ENCODE results near the gene TBC1D2. TPM values are rescaled to one million over a fixed set of nuclear protein-coding genes. Genes with fewer than 3 reads are reported as not detected.

TBC1D2 gene
- total RNA-seq, 2 experiments from 2014 or later = 1.5 TPM

DNA sequence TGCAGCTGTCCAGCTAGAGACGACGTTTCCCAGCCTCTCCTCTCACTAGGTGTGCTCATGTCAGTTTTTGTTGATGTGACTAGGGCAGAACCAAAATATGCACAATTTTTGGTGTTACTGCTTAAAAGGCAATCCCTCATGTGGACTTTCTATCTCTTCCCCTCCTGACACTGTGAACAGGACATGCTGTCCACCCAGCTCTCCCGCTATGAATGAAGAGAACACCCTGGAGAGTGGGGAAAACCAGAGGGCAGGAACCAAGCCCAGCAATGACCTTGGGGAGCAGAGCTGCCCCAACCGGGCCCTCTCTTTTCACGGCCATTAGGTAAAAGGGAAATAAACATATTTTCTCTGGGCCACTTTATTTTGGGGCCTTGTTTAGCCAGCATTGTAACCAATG is 46.7 kb upstream of the TBC1D2 start:
- no peaks in the 10 kb centered on the region for H3K4me1 Mint-ChIP-seq (ENCODE audit: low read depth)
- POLR2A ChIA-PET = no interaction called here
- H3K27me3 Mint-ChIP-seq = peaks cover 2% of the 10 kb centered on the region
- TF ChIP-seq, protein P1, sequence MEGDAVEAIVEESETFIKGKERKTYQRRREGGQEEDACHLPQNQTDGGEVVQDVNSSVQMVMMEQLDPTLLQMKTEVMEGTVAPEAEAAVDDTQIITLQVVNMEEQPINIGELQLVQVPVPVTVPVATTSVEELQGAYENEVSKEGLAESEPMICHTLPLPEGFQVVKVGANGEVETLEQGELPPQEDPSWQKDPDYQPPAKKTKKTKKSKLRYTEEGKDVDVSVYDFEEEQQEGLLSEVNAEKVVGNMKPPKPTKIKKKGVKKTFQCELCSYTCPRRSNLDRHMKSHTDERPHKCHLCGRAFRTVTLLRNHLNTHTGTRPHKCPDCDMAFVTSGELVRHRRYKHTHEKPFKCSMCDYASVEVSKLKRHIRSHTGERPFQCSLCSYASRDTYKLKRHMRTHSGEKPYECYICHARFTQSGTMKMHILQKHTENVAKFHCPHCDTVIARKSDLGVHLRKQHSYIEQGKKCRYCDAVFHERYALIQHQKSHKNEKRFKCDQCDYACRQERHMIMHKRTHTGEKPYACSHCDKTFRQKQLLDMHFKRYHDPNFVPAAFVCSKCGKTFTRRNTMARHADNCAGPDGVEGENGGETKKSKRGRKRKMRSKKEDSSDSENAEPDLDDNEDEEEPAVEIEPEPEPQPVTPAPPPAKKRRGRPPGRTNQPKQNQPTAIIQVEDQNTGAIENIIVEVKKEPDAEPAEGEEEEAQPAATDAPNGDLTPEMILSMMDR (IDR thresholded peaks at IDR 0.05) = no peak
- no peaks in the 10 kb centered on the region for H3K9me3 Mint-ChIP-seq
- H3K4me3 Mint-ChIP-seq = no peak overlapping the region
- no peaks in the 10 kb centered on the region for H3K36me3 Mint-ChIP-seq (ENCODE audit: low read depth)
- intact Hi-C loops (cut with micrococcal nuclease) = no loop called here
- no peak for ATAC-seq
- DNase-seq = no peak
- H3K27ac Mint-ChIP-seq = no peak overlapping the region
- CTCF ChIA-PET = no interaction called here

DNA sequence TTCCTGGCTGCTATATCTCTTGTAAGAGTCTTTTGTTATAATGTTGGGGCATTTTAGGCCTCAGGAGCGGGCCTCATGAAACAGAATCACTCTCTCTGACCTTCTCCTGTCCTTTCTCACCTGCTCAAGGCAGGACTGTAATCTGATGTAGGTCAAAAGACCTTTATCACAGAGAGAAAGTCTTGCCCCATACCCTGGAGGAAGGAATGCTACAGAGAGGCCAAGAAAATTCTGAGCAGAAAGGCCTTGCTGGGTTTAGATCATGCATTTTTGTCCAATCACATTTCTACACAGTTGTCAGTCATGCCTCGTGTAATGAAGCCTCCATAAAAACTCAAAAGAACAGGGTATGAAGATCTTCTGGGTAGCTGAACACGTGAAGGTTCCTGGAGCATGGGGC is 45.2 kb upstream of the TBC1D2 start:
- Mint-ChIP-seq H3K4me1 (ENCODE audit: low read depth) (no peaks in the 10 kb centered on the region), H3K36me3 (ENCODE audit: low read depth) (no peaks in the 10 kb centered on the region), H3K4me3 (no peak overlapping the region), H3K27me3 (peaks cover 2% of the 10 kb centered on the region), H3K27ac (no peak overlapping the region), H3K9me3 (no peaks in the 10 kb centered on the region)
- intact Hi-C loops (cut with micrococcal nuclease) = no loop called here
- ChIA-PET CTCF (interaction anchor here (1.3 kb wide), 1 partner anchor 14 kb away, joined by 3 read pairs; no protein-coding TSS in a partner anchor), POLR2A (no interaction called here)
- DNase-seq (no peak), ATAC-seq (no peak)
- TF ChIP-seq, protein P1 (IDR thresholded peaks at IDR 0.05) = no peak

DNA sequence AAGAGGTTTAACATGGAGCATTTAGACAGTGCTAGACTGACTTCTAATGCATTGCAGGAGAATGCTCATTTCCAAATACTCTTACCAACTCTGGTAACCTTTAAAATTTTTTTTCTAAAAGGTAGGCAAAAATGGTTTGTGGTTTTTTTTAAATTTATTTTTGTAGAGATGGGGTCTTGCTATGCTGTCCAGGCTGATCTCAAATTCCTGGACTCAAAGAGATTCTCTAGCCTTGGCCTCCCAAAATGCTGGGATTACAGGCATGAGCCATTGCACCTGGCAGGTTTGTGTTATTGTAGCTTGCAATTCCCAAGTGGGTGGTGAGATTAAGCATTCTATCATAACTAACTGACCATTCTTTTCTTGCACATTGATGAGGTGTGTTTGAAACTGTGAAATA is 43.0 kb upstream of the TBC1D2 start:
- Mint-ChIP-seq H3K4me3 (no peak overlapping the region), H3K27me3 (peaks cover 2% of the 10 kb centered on the region), H3K9me3 (no peaks in the 10 kb centered on the region), H3K4me1 (ENCODE audit: low read depth) (no peaks in the 10 kb centered on the region), H3K27ac (no peak overlapping the region), H3K36me3 (ENCODE audit: low read depth) (no peaks in the 10 kb centered on the region)
- ChIA-PET CTCF (no interaction called here), POLR2A (interaction anchor here (1.4 kb wide), 1 partner anchor 15 kb away, joined by 3 read pairs; no protein-coding TSS in a partner anchor)
- no peak for DNase-seq
- no peak for ATAC-seq
- intact Hi-C loops (cut with micrococcal nuclease) = no loop called here
- TF ChIP-seq, protein P1 (IDR thresholded peaks at IDR 0.05) = no peak

DNA sequence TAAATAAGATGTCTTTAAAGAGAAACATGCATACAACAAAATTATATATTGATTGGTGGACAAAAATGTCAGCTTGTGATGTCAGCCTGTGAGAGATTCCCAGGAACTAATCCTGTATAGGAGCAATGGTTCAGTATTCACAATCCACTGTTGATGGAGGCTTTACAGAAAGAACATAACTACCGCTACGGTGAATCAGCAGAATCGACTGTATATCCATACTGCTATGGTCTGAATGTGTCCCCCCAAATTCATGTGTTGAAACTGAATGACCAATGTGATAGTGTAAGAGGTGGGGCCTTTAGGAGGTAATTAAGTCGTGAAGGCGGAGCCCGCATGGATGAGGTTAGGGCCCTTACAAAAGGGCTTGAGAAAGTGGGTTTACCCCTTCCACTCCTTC is 40.4 kb upstream of the TBC1D2 start:
- intact Hi-C loops (cut with micrococcal nuclease) = no loop called here
- Mint-ChIP-seq H3K27ac (no peak overlapping the region), H3K4me1 (ENCODE audit: low read depth) (no peaks in the 10 kb centered on the region), H3K4me3 (no peak overlapping the region), H3K9me3 (no peaks in the 10 kb centered on the region), H3K27me3 (peaks cover 2% of the 10 kb centered on the region), H3K36me3 (ENCODE audit: low read depth) (no peaks in the 10 kb centered on the region)
- CTCF ChIA-PET = interaction anchor here (0.8 kb wide), 1 partner anchor 20 kb away, joined by 3 read pairs; no protein-coding TSS in a partner anchor
- DNase-seq = no peak
- POLR2A ChIA-PET = no interaction called here
- TF ChIP-seq, protein P1 (IDR thresholded peaks at IDR 0.05) = no peak
- no peak for ATAC-seq

DNA sequence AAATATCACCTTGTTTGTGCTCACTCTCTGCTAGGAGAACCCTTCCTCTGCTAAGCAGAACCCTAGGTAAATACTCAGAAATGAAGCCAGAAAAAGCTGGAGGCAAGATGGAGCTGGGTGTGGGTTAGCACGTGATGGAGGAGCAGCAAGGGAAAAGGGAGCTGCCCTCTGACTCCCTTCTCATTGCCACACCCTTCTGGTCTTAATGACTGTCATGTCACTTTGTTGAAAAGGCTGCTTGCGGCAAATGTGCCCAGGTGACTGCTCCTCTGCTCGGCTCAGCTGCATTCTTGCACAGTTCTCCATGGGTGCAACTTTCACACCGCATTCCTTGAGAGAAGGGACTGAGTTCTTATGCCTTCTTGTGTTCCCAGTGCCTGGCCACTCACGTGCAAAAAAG is 36.4 kb upstream of the TBC1D2 start:
- H3K36me3 Mint-ChIP-seq (ENCODE audit: low read depth) = no peaks in the 10 kb centered on the region
- POLR2A ChIA-PET = no interaction called here
- CTCF ChIA-PET = interaction anchor here (1.0 kb wide), 1 partner anchor 24 kb away, joined by 3 read pairs; no protein-coding TSS in a partner anchor
- TF ChIP-seq, protein P1 (IDR thresholded peaks at IDR 0.05) = no peak
- no peaks in the 10 kb centered on the region for H3K27me3 Mint-ChIP-seq
- no peak overlapping the region for H3K4me3 Mint-ChIP-seq
- H3K4me1 Mint-ChIP-seq (ENCODE audit: low read depth) = no peaks in the 10 kb centered on the region
- no peak overlapping the region for H3K27ac Mint-ChIP-seq
- ATAC-seq (no peak), DNase-seq (no peak)
- no peaks in the 10 kb centered on the region for H3K9me3 Mint-ChIP-seq
- intact Hi-C loops (cut with micrococcal nuclease) = no loop called here

All from activated CD8-positive, alpha-beta T cell treated with anti-CD3 and anti-CD28 coated beads for 36 hours (primary cell).